Osteocyte (in vitro differentiated cells): ENCODE measurements around the gene PRR14. TPM values are rescaled to one million over a fixed set of nuclear protein-coding genes. Genes with fewer than 3 reads are reported as not detected.
A peak's percentile ranks its signal among the peaks of the same experiment; 100 is the strongest.

Source experiments
- DNase-seq: peaks from one replicate; pipeline ENCODE4 v3.0.0; 2021; ENCODE audit warnings: mixed read lengths; ENCODE audit not compliant: unreplicated experiment; ENCODE audit errors: extremely low spot score
- H3K27ac Mint-ChIP-seq: one replicate; pipeline ENCODE4 v1.8.0; 2021; ENCODE audit warnings: mild to moderate bottlenecking, mixed read lengths; ENCODE audit not compliant: unreplicated experiment
- H3K27me3 Mint-ChIP-seq: one replicate; pipeline ENCODE4 v1.8.0; 2021; ENCODE audit warnings: mixed read lengths; ENCODE audit not compliant: unreplicated experiment
- H3K36me3 Mint-ChIP-seq: one replicate; pipeline ENCODE4 v1.8.0; 2021; ENCODE audit warnings: mixed read lengths; ENCODE audit not compliant: unreplicated experiment
- H3K4me1 Mint-ChIP-seq: one replicate; pipeline ENCODE4 v1.8.0; 2021; ENCODE audit warnings: mixed read lengths; ENCODE audit not compliant: unreplicated experiment
- H3K4me3 Mint-ChIP-seq: one replicate; pipeline ENCODE4 v1.8.0; 2021; ENCODE audit warnings: mild to moderate bottlenecking, moderate library complexity, mixed read lengths; ENCODE audit not compliant: unreplicated experiment
- H3K9me3 Mint-ChIP-seq: one replicate; pipeline ENCODE4 v1.8.0; 2021; ENCODE audit warnings: mixed read lengths; ENCODE audit not compliant: unreplicated experiment
- total RNA-seq: library from RNA; stranded (reverse); gene quantifications from 2 replicates; pipeline ENCODE4 v1.2.1, GENCODE V29; 2021
- TF ChIP-seq, protein P1 (sequence below): fragments of 200-600 bp; sonication (generic); IDR thresholded peaks from 2 replicates; pipeline ENCODE4 v1.5.0; 2021; ENCODE audit warnings: antibody characterized with exemption, mild to moderate bottlenecking, moderate library complexity

Gene PRR14
- total RNA-seq, 1 donor from 2014 or later, result 52.0 TPM

- DNase-seq, result no peak
Observed at GRCh38 chr16:30651124-30652004, 604 bp downstream of the PRR14 start.

GRCh38 chr16:30652005-30652296 is 1.2 kb downstream of the PRR14 start:
- peak overlapping the region; percentile 83 for H3K4me3 Mint-ChIP-seq
- no peak for DNase-seq

More at GRCh38 chr16:30651124-30652004, 604 bp downstream of the PRR14 start:
- TF ChIP-seq, protein P1, sequence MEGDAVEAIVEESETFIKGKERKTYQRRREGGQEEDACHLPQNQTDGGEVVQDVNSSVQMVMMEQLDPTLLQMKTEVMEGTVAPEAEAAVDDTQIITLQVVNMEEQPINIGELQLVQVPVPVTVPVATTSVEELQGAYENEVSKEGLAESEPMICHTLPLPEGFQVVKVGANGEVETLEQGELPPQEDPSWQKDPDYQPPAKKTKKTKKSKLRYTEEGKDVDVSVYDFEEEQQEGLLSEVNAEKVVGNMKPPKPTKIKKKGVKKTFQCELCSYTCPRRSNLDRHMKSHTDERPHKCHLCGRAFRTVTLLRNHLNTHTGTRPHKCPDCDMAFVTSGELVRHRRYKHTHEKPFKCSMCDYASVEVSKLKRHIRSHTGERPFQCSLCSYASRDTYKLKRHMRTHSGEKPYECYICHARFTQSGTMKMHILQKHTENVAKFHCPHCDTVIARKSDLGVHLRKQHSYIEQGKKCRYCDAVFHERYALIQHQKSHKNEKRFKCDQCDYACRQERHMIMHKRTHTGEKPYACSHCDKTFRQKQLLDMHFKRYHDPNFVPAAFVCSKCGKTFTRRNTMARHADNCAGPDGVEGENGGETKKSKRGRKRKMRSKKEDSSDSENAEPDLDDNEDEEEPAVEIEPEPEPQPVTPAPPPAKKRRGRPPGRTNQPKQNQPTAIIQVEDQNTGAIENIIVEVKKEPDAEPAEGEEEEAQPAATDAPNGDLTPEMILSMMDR, result peak; percentile 65
- H3K4me3 Mint-ChIP-seq, result peak overlapping the region; percentile 87
- no peaks in the 10 kb centered on the region for H3K9me3 Mint-ChIP-seq
- no peaks in the 10 kb centered on the region for H3K27me3 Mint-ChIP-seq
- H3K27ac Mint-ChIP-seq, result peak overlapping the region; percentile 90
- H3K4me1 Mint-ChIP-seq, result peaks cover 23% of the 10 kb centered on the region
- peaks cover 7% of the 10 kb centered on the region for H3K36me3 Mint-ChIP-seq

GRCh38 chr16:30652718-30653117 is 2.0 kb downstream of the PRR14 start:
- no peak overlapping the region for H3K27ac Mint-ChIP-seq
- H3K9me3 Mint-ChIP-seq, result no peaks in the 10 kb centered on the region
- peaks cover 7% of the 10 kb centered on the region for H3K36me3 Mint-ChIP-seq
- peak overlapping the region; percentile 83 for H3K4me3 Mint-ChIP-seq
- TF ChIP-seq, protein P1, result no peak
- no peaks in the 10 kb centered on the region for H3K27me3 Mint-ChIP-seq
- no peak for DNase-seq
- peaks cover 34% of the 10 kb centered on the region for H3K4me1 Mint-ChIP-seq

More at GRCh38 chr16:30652005-30652296, 1.2 kb downstream of the PRR14 start:
- H3K9me3 Mint-ChIP-seq, result no peaks in the 10 kb centered on the region
- peaks cover 7% of the 10 kb centered on the region for H3K36me3 Mint-ChIP-seq
- H3K27me3 Mint-ChIP-seq, result no peaks in the 10 kb centered on the region
- peak overlapping the region; percentile 89 for H3K27ac Mint-ChIP-seq
- peaks cover 27% of the 10 kb centered on the region for H3K4me1 Mint-ChIP-seq
- TF ChIP-seq, protein P1, result no peak

DNA sequence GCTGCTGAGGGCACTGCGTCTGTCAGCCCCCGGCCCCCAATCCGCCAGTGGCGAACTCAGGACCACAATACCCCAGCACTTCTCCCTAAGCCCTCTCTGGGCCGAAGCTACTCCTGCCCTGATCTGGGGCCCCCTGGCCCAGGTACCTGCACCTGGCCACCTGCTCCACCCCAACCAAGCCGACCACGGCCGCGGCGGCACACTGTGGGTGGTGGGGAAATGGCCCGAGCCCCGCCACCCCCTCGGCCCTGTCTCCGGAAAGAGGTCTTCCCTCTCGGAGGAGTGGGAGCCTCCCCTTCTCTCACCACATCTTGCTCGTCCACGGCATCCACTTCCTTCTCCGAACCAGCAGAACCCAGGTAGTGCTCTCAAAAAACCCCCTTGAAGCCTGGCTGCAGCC is 4.1 kb downstream of the PRR14 start:
- Mint-ChIP-seq H3K4me1 (peaks cover 34% of the 10 kb centered on the region), H3K36me3 (peaks cover 7% of the 10 kb centered on the region), H3K9me3 (no peaks in the 10 kb centered on the region), H3K27ac (no peak overlapping the region), H3K27me3 (no peaks in the 10 kb centered on the region), H3K4me3 (no peak overlapping the region)
- DNase-seq, result no peak
- TF ChIP-seq, protein P1, result no peak

GRCh38 chr16:30655815-30656347 is 5.1 kb downstream of the PRR14 start:
- peaks cover 37% of the 10 kb centered on the region for H3K4me1 Mint-ChIP-seq
- H3K36me3 Mint-ChIP-seq, result peaks cover 11% of the 10 kb centered on the region
- DNase-seq, result no peak
- peak overlapping the region; percentile 94 for H3K27ac Mint-ChIP-seq
- no peaks in the 10 kb centered on the region for H3K27me3 Mint-ChIP-seq
- no peaks in the 10 kb centered on the region for H3K9me3 Mint-ChIP-seq
- TF ChIP-seq, protein P1, result no peak
- peak overlapping the region; percentile 35 for H3K4me3 Mint-ChIP-seq
